HEK293T (cell line): ENCODE measurements around the gene CAMKMT.
A peak's percentile ranks its signal among the peaks of the same experiment; 100 is the strongest.

Experiments used
- CTCF ChIA-PET: fragments of 350-600 bp; formaldehyde crosslinking; extraction: SDS; loops from one replicate; lab custom pipeline; 2021; ENCODE audit warnings: antibody characterized with exemption, inconsistent platforms; lab: Yijun Ruan, JAX
- POLR2A ChIA-PET: fragments of 350-600 bp; formaldehyde crosslinking; extraction: SDS; loops from one replicate; lab custom pipeline; 2020; ENCODE audit warnings: antibody characterized with exemption, inconsistent platforms; lab: Yijun Ruan, JAX
- DNase-seq: peaks from one replicate; pipeline ENCODE4 v3.0.0; 2012; ENCODE audit warnings: mixed read lengths; ENCODE audit errors: extremely low spot score
- ARNT ChIP-seq: fragments of 450-650 bp; IDR thresholded peaks from 2 replicates; pipeline ENCODE4 v1.6.1; 2017; ENCODE audit warnings: mild to moderate bottlenecking
- BHLHE40 ChIP-seq: fragments of 450-650 bp; IDR thresholded peaks from 2 replicates; pipeline ENCODE4 v1.6.1; 2016; ENCODE audit warnings: mild to moderate bottlenecking, moderate library complexity, borderline replicate concordance
- CTBP1 ChIP-seq: fragments of 450-650 bp; IDR thresholded peaks from 2 replicates; pipeline ENCODE4 v1.6.1; 2016; ENCODE audit warnings: borderline replicate concordance
- ELF4 ChIP-seq: fragments of 450-650 bp; IDR thresholded peaks from 2 replicates; pipeline ENCODE4 v1.6.1; 2017; ENCODE audit warnings: antibody characterized with exemption
- FOXA1 ChIP-seq: fragments of 450-650 bp; IDR thresholded peaks from 2 replicates; pipeline ENCODE4 v1.6.1; 2016; ENCODE audit warnings: mild to moderate bottlenecking
- FOXK2 ChIP-seq: fragments of 450-650 bp; IDR thresholded peaks from 2 replicates; pipeline ENCODE4 v1.6.1; 2016; ENCODE audit warnings: mild to moderate bottlenecking
- FOXM1 ChIP-seq: fragments of 450-650 bp; IDR thresholded peaks from 2 replicates; pipeline ENCODE4 v1.6.1; 2017; ENCODE audit warnings: mild to moderate bottlenecking, borderline replicate concordance
- HDGF ChIP-seq: fragments of 450-650 bp; IDR thresholded peaks from 2 replicates; pipeline ENCODE4 v1.6.1; 2017; ENCODE audit warnings: antibody characterized with exemption, borderline replicate concordance
- L3MBTL2 ChIP-seq: fragments of 450-650 bp; conservative IDR thresholded peaks from 2 replicates; pipeline ENCODE4 v1.6.1; 2016; ENCODE audit warnings: mild to moderate bottlenecking
- LEF1 ChIP-seq: fragments of 450-650 bp; IDR thresholded peaks from 2 replicates; pipeline ENCODE4 v1.6.1; 2017; ENCODE audit warnings: mild to moderate bottlenecking, borderline replicate concordance
- NFRKB ChIP-seq: fragments of 450-650 bp; IDR thresholded peaks from 2 replicates; pipeline ENCODE4 v1.6.1; 2016; ENCODE audit warnings: mild to moderate bottlenecking, moderate library complexity
- PKNOX1 ChIP-seq: fragments of 450-650 bp; IDR thresholded peaks from 2 replicates; pipeline ENCODE4 v1.6.1; 2016
- SP1 ChIP-seq: fragments of 450-650 bp; IDR thresholded peaks from 2 replicates; pipeline ENCODE4 v1.6.1; 2017
- SUZ12 ChIP-seq: fragments of 450-650 bp; IDR thresholded peaks from 2 replicates; pipeline ENCODE4 v1.6.1; 2016; ENCODE audit warnings: mild to moderate bottlenecking
- TARDBP ChIP-seq: fragments of 450-650 bp; IDR thresholded peaks from 2 replicates; pipeline ENCODE4 v1.6.1; 2016
- ZNF384 ChIP-seq: fragments of 450-650 bp; IDR thresholded peaks from 2 replicates; pipeline ENCODE4 v1.6.1; 2016

The CAMKMT gene

GRCh38 chr2:44778671-44779476 is 417.1 kb downstream of the CAMKMT start:
- DNase-seq, result no peak
- ChIA-PET POLR2A (no interaction called here), CTCF (interaction anchor here (0.6 kb wide), 3 partner anchors 14 to 387 kb away, joined by 3 to 6 read pairs (median 3); no protein-coding TSS in a partner anchor)
- TF ChIP-seq NFRKB (no peak), ZNF384 (no peak), PKNOX1 (peak; percentile 26; the same call in 1 of the 2 replicates)

GRCh38 chr2:44779793-44780192 is 418.0 kb downstream of the CAMKMT start:
- TF ChIP-seq ARNT (no peak), FOXM1 (no peak), FOXK2 (no peak), HDGF (no peak), ZNF384 (no peak), L3MBTL2 (no peak), ELF4 (no peak), TARDBP (no peak), PKNOX1 (no peak), BHLHE40 (no peak), FOXA1 (no peak), LEF1 (no peak), CTBP1 (no peak), SP1 (no peak), NFRKB (no peak), SUZ12 (no peak)
- ChIA-PET CTCF (no interaction called here), POLR2A (no interaction called here)
- no peak for DNase-seq

GRCh38 chr2:44780406-44780805 is 418.7 kb downstream of the CAMKMT start:
- CTCF ChIA-PET, result no interaction called here
- DNase-seq, result no peak
- TF ChIP-seq FOXM1 (no peak), PKNOX1 (no peak)
- POLR2A ChIA-PET, result no interaction called here

- POLR2A ChIA-PET, result no interaction called here
- TF ChIP-seq ELF4, result no peak
- TF ChIP-seq ARNT, result no peak
- no peak for TF ChIP-seq BHLHE40
- no peak for TF ChIP-seq CTBP1
- CTCF ChIA-PET, result no interaction called here
- no peak for DNase-seq
Measured at GRCh38 chr2:44785433-44785832, 423.7 kb downstream of the CAMKMT start.

- CTCF ChIA-PET, result no interaction called here
- DNase-seq, result no peak
- POLR2A ChIA-PET, result no interaction called here
- TF ChIP-seq CTBP1 (no peak), FOXK2 (no peak), TARDBP (no peak), NFRKB (no peak), HDGF (no peak), FOXA1 (no peak), BHLHE40 (no peak), ELF4 (no peak), LEF1 (no peak), SUZ12 (no peak), ARNT (no peak), ZNF384 (no peak), FOXM1 (no peak), L3MBTL2 (no peak), PKNOX1 (no peak), SP1 (no peak)
Measured at GRCh38 chr2:44786045-44786816, 424.5 kb downstream of the CAMKMT start.

- ChIA-PET CTCF (no interaction called here), POLR2A (no interaction called here)
- DNase-seq, result no peak
- TF ChIP-seq ZNF384 (no peak), TARDBP (no peak), BHLHE40 (no peak), FOXA1 (no peak), NFRKB (no peak)
Measured at GRCh38 chr2:44786817-44787214, 425.1 kb downstream of the CAMKMT start.
